WTC11 (cell line): Measurements from ENCODE around the gene HADHB. TPM values are rescaled to one million over a fixed set of nuclear protein-coding genes. Genes with fewer than 3 reads are reported as not detected.

Source experiments
- ATAC-seq: fragments of 200-7000 bp; cut with Tn5 transposase; 2 replicates; pipeline ENCODE4 v1.10.0; 2021; ENCODE audit warnings: mild to moderate bottlenecking, moderate library complexity
- CTCF ChIA-PET: fragments of 300-600 bp; sonication (Branson Sonifier 250); formaldehyde crosslinking; loops from one replicate; lab custom pipeline; 2021; ENCODE audit warnings: antibody characterized with exemption; lab: Charles Lee
- POLR2A ChIA-PET: fragments of 350-600 bp; sonication (Branson Sonifier 250); formaldehyde crosslinking; loops from one replicate; lab custom pipeline; 2021; ENCODE audit warnings: antibody characterized with exemption; lab: Charles Lee
- DNase-seq: peaks from one replicate; pipeline ENCODE4 v3.0.0; 2021; ENCODE audit warnings: low spot score
- H3K27ac Mint-ChIP-seq: 2 replicates; pipeline ENCODE4 v1.8.0; 2021; ENCODE audit warnings: mixed read lengths
- H3K27me3 Mint-ChIP-seq: 2 replicates; pipeline ENCODE4 v1.8.0; 2021; ENCODE audit warnings: low read depth, mild to moderate bottlenecking, moderate library complexity, mixed read lengths
- H3K36me3 Mint-ChIP-seq: 2 replicates; pipeline ENCODE4 v1.8.0; 2021; ENCODE audit warnings: mixed read lengths
- H3K4me1 Mint-ChIP-seq: 2 replicates; pipeline ENCODE4 v1.8.0; 2022; ENCODE audit warnings: mixed read lengths
- H3K4me3 Mint-ChIP-seq: 2 replicates; pipeline ENCODE4 v1.8.0; 2021; ENCODE audit warnings: mild to moderate bottlenecking, moderate library complexity, mixed read lengths
- H3K9me3 Mint-ChIP-seq: 2 replicates; pipeline ENCODE4 v1.8.0; 2021; ENCODE audit warnings: mixed read lengths
- E2F5 ChIP-seq: sonication (generic); formaldehyde crosslinking; IDR thresholded peaks from 2 replicates; pipeline ENCODE4 v1.8.1; 2022; ENCODE audit warnings: mild to moderate bottlenecking, moderate library complexity, missing genetic modification reagents
- FOXP1 ChIP-seq: sonication (generic); formaldehyde crosslinking; IDR thresholded peaks from 2 replicates; pipeline ENCODE4 v1.8.0; 2022; ENCODE audit warnings: missing genetic modification reagents, mild to moderate bottlenecking, moderate library complexity, borderline replicate concordance
- JAZF1 ChIP-seq: fragments of 250-450 bp; sonication (Bioruptor Pico); IDR thresholded peaks from 2 replicates; pipeline ENCODE4 v1.9.0; 2021; ENCODE audit warnings: moderate library complexity, mild to moderate bottlenecking, inconsistent platforms
- MXD4 ChIP-seq: fragments of 250-450 bp; sonication (Bioruptor Pico); IDR thresholded peaks from 2 replicates; pipeline ENCODE4 v1.8.0; 2021; ENCODE audit warnings: mild to moderate bottlenecking, moderate library complexity, borderline replicate concordance
- NFE2L1 ChIP-seq: sonication (generic); formaldehyde crosslinking; IDR thresholded peaks from 2 replicates; pipeline ENCODE4 v1.8.1; 2023; ENCODE audit warnings: missing genetic modification reagents
- NR3C1 ChIP-seq: sonication (generic); formaldehyde crosslinking; conservative IDR thresholded peaks from 2 replicates; pipeline ENCODE4 v1.8.1; 2023; ENCODE audit warnings: low read depth, mild to moderate bottlenecking, missing genetic modification reagents
- TEAD1 ChIP-seq: sonication (generic); formaldehyde crosslinking; IDR thresholded peaks from 2 replicates; pipeline ENCODE4 v1.8.0; 2022; ENCODE audit warnings: mild to moderate bottlenecking, missing genetic modification reagents
- ZNF121 ChIP-seq: sonication (generic); formaldehyde crosslinking; IDR thresholded peaks from 2 replicates; pipeline ENCODE4 v1.8.0; 2023; ENCODE audit warnings: missing genetic modification reagents
- ZNF138 ChIP-seq: sonication (generic); formaldehyde crosslinking; conservative IDR thresholded peaks from 2 replicates; pipeline ENCODE4 v1.8.1; 2022; ENCODE audit warnings: mild to moderate bottlenecking, moderate library complexity, missing genetic modification reagents
- ZNF219 ChIP-seq: sonication (generic); formaldehyde crosslinking; IDR thresholded peaks from 2 replicates; pipeline ENCODE4 v1.8.0; 2023; ENCODE audit warnings: missing genetic modification reagents, mild to moderate bottlenecking, borderline replicate concordance
- ZNF396 ChIP-seq: fragments of 250-450 bp; sonication (Bioruptor Pico); IDR thresholded peaks from 2 replicates; pipeline ENCODE4 v1.8.0; 2021; ENCODE audit warnings: mild to moderate bottlenecking, moderate library complexity, borderline replicate concordance
- ZNF532 ChIP-seq: fragments of 250-450 bp; sonication (Bioruptor Pico); IDR thresholded peaks from 2 replicates; pipeline ENCODE4 v1.9.0; 2021; ENCODE audit warnings: mild to moderate bottlenecking, borderline replicate concordance
- ZNF671 ChIP-seq: fragments of 250-450 bp; sonication (Bioruptor Pico); IDR thresholded peaks from 2 replicates; pipeline ENCODE4 v1.8.0; 2021; ENCODE audit warnings: mild to moderate bottlenecking
- total RNA-seq: library from RNA; stranded (reverse); gene quantifications from 3 replicates; pipeline ENCODE4 v1.2.3, GENCODE V29; 2021
- TF ChIP-seq, protein P1 (sequence below): sonication (generic); formaldehyde crosslinking; IDR thresholded peaks from 2 replicates; pipeline ENCODE4 v1.8.0; 2022; ENCODE audit warnings: mild to moderate bottlenecking, missing genetic modification reagents
- TF ChIP-seq, protein P2 (sequence below): fragments of 200-600 bp; IDR thresholded peaks from 2 replicates; pipeline ENCODE4 v1.8.0; 2022; ENCODE audit warnings: antibody characterized with exemption
- TF ChIP-seq, protein P3 (sequence below): sonication (generic); formaldehyde crosslinking; IDR thresholded peaks from 2 replicates; pipeline ENCODE4 v1.8.1; 2022; ENCODE audit warnings: missing genetic modification reagents, borderline replicate concordance
- TF ChIP-seq, protein P4 (sequence below): sonication (generic); formaldehyde crosslinking; IDR thresholded peaks from 2 replicates; pipeline ENCODE4 v1.8.1; 2023; ENCODE audit warnings: mild to moderate bottlenecking, missing genetic modification reagents, moderate library complexity

Gene HADHB
- total RNA-seq, 1 experiment from 2014 or later = 60.7 TPM

DNA sequence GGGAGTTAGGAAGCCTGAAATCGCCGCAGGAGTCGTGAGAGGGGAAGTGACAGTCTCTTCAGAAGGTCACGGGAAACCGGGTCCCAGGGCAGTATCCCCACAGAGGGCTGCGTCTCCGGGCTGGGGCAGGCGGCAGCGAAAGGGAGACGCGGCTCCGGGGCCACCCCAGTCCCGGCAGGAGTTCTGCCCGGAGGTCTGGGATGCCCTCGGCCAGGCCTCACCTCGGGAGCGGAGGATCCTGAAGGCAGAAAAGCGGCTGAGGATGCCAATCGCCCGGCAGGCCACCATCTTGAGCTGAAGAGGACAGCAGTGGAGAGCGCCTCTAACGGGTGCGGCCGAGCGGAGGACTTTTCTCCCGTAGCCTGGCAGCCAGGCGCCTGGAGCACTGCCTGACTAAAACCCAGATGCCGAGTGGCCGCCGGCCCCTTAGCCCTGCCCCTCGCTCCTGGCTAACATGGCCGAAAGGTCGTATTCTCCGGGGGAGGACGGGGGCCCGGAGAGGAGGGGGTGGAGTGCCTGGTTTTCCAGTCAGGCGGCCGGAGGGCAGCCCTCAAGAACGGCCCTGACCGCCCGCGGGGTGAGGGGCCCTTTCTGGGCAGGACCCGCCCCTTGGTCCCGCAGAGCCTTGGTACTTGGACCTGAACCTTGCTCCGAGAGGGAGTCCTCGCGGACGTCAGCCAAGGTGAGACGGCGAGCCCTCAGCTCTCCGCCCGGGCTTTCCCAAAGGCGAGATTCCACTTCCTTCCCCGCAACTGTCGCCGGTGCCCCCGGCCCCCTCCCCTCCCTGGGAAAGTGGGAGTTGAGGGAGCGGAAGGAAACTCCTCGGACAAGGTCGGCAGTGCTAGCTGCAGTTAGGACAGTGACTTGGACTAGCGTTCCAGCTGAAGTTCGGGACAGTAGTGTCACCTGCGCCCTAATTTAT, at the start of gene HADHB, which contains the start of gene HADHA (continued):
- TF ChIP-seq, protein P1, sequence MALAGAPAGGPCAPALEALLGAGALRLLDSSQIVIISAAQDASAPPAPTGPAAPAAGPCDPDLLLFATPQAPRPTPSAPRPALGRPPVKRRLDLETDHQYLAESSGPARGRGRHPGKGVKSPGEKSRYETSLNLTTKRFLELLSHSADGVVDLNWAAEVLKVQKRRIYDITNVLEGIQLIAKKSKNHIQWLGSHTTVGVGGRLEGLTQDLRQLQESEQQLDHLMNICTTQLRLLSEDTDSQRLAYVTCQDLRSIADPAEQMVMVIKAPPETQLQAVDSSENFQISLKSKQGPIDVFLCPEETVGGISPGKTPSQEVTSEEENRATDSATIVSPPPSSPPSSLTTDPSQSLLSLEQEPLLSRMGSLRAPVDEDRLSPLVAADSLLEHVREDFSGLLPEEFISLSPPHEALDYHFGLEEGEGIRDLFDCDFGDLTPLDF = no peak
- no peak for TF ChIP-seq NFE2L1 (CRISPR knock-in tag)
- TF ChIP-seq FOXP1 (CRISPR knock-in tag) = peak; percentile 38; the same call in 1 of the 2 replicates
- no peak; the same call in 1 of the 2 replicates for TF ChIP-seq E2F5 (CRISPR knock-in tag)
- TF ChIP-seq MXD4 = no peak
- no peak for TF ChIP-seq ZNF671 (CRISPR knock-in tag)
- TF ChIP-seq NR3C1 (CRISPR knock-in tag) = no peak
- no peak for TF ChIP-seq ZNF138
- no peak for TF ChIP-seq TEAD1 (CRISPR knock-in tag)
- TF ChIP-seq, protein P2, sequence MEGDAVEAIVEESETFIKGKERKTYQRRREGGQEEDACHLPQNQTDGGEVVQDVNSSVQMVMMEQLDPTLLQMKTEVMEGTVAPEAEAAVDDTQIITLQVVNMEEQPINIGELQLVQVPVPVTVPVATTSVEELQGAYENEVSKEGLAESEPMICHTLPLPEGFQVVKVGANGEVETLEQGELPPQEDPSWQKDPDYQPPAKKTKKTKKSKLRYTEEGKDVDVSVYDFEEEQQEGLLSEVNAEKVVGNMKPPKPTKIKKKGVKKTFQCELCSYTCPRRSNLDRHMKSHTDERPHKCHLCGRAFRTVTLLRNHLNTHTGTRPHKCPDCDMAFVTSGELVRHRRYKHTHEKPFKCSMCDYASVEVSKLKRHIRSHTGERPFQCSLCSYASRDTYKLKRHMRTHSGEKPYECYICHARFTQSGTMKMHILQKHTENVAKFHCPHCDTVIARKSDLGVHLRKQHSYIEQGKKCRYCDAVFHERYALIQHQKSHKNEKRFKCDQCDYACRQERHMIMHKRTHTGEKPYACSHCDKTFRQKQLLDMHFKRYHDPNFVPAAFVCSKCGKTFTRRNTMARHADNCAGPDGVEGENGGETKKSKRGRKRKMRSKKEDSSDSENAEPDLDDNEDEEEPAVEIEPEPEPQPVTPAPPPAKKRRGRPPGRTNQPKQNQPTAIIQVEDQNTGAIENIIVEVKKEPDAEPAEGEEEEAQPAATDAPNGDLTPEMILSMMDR = no peak
- TF ChIP-seq ZNF532 = no peak
- TF ChIP-seq, protein P3, sequence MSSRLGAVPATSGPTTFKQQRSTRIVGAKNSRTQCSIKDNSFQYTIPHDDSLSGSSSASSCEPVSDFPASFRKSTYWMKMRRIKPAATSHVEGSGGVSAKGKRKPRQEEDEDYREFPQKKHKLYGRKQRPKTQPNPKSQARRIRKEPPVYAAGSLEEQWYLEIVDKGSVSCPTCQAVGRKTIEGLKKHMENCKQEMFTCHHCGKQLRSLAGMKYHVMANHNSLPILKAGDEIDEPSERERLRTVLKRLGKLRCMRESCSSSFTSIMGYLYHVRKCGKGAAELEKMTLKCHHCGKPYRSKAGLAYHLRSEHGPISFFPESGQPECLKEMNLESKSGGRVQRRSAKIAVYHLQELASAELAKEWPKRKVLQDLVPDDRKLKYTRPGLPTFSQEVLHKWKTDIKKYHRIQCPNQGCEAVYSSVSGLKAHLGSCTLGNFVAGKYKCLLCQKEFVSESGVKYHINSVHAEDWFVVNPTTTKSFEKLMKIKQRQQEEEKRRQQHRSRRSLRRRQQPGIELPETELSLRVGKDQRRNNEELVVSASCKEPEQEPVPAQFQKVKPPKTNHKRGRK (CRISPR knock-in tag) = no peak

DNA sequence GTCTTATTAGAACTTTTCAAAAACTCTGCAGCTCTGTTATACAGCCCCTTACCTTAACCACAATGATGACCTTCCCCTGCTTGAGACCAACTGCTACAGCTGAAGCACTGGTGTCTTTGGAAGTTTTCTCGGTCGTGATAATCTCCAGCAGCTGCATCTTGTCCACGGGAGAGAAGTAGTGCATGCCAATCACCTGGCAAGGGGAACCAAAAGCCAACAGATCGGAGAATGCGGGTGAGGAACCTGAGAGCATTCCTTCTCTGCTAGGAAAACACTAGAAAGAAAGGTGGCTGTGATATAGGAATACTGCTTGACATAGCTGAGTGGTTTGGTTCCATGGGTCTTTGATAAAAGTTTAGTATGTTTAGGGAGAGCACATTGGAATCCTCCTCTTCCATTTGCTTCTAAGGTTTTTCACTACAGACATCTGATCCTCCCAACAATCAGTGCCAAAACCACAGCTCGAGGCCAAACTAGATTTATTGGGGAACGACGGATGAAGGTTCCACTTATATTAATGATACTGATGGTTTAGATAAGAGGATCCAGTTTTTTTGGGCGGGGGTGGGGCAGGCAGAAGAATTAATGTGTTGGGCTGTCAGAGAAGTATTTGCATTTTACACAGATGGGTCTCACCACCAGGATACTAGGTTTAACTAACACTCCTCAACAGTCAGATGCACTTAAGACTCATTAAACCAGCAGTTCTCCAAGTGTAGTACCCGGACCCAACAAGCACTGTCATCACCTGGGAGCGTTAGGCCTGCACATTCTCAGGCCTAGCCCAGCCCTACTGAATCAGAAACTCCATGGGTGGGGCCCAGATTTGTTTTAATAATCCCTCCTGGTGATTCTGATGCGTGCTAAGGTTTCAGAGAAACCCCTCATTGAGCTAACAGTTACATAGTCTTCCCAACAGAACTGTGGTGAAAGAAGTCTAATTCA, 49.4 kb upstream of the HADHB start:
- Mint-ChIP-seq H3K27me3 (no peaks in the 10 kb centered on the region), H3K4me3 (no peak overlapping the region), H3K27ac (no peak overlapping the region), H3K36me3 (peaks cover 70% of the 10 kb centered on the region), H3K4me1 (no peaks in the 10 kb centered on the region), H3K9me3 (no peaks in the 10 kb centered on the region)
- no peak for ATAC-seq
- ChIA-PET CTCF (interaction anchor here (0.5 kb wide), 1 partner anchor 28 kb away, joined by 3 read pairs; no protein-coding TSS in a partner anchor), POLR2A (no interaction called here)
- no peak for DNase-seq
- no peak for TF ChIP-seq JAZF1
- TF ChIP-seq, protein P4, sequence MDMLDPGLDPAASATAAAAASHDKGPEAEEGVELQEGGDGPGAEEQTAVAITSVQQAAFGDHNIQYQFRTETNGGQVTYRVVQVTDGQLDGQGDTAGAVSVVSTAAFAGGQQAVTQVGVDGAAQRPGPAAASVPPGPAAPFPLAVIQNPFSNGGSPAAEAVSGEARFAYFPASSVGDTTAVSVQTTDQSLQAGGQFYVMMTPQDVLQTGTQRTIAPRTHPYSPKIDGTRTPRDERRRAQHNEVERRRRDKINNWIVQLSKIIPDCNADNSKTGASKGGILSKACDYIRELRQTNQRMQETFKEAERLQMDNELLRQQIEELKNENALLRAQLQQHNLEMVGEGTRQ (CRISPR knock-in tag) = no peak
- no peak for TF ChIP-seq ZNF532
- TF ChIP-seq ZNF121 (CRISPR knock-in tag) = no peak
- TF ChIP-seq ZNF219 (CRISPR knock-in tag) = no peak
- TF ChIP-seq ZNF396 (CRISPR knock-in tag) = no peak
